Thyroid gland (tissue), 4 donors: ENCODE results near the gene COQ8A. TPM values are rescaled to one million over a fixed set of nuclear protein-coding genes. Genes with fewer than 3 reads are reported as not detected.
"Not testable (repeated sequence)": the region's sequence is repeated elsewhere in the genome, so short reads cannot be mapped to it uniquely, and the experiment has no call there.

ENCODE experiments used
- DNase-seq, 2 donors: peaks; one replicate each; pipeline ENCODE4 v3.0.0-alpha.2; 2019
- H3K27ac ChIP-seq, 3 donors: fragments of 200-600 bp; sonication (generic); 1 replicate in 2 of 3; 2 replicates in 1 of 3; pipeline ENCODE4 v1.5.1; 2016 to 2019; ENCODE audit warnings: mild to moderate bottlenecking in 1 of 3, moderate library complexity in 1 of 3
- H3K27me3 ChIP-seq: fragments of 200-600 bp; sonication (generic); one replicate; pipeline ENCODE4 v1.5.1; 2019
- H3K36me3 ChIP-seq, 2 donors: fragments of 200-600 bp; sonication (generic); one replicate each; pipeline ENCODE4 v1.5.1; 2016 to 2019
- H3K4me1 ChIP-seq, 2 donors: fragments of 200-600 bp; sonication (generic); one replicate each; pipeline ENCODE4 v1.5.1; 2017 to 2019
- H3K4me3 ChIP-seq, 3 donors: fragments of 200-600 bp; sonication (generic); replicated peaks in 1 of 3; 1 replicate in 2 of 3; 2 replicates in 1 of 3; pipeline ENCODE4 v1.5.1; 2016; ENCODE audit warnings: mild to moderate bottlenecking in 1 of 3
- H3K9me3 ChIP-seq: fragments of 200-600 bp; sonication (generic); one replicate; pipeline ENCODE4 v1.5.1; 2017
- POLR2A ChIP-seq, 2 donors: fragments of 450-650 bp; IDR thresholded peaks; one replicate each; pipeline ENCODE4 v1.6.1; 2017; ENCODE audit warnings: antibody characterized with exemption in 2 of 2, mild to moderate bottlenecking in 2 of 2, moderate library complexity in 1 of 2
- WGBS, 2 donors: methylation state at CpG; one replicate each; pipeline ENCODE4 v1.1.5; 2017; 5-methylcytosine and 5-hydroxymethylcytosine counted together
- intact Hi-C: fragments of 100-400 bp; cut with DNase I; formaldehyde crosslinking; loops from one replicate; pipeline ENCODE4 v1.15.1; 2023
- total RNA-seq, 4 donors: library from RNA; depleted of rRNA; stranded (reverse); fragments of >200 nt; gene quantifications; one replicate each; pipeline ENCODE4 v1.2.3, GENCODE V29; 2016
- TF ChIP-seq, protein P1 (sequence below), 6 experiments: fragments of 200-600 bp in 3 of 6; fragments of 450-650 bp in 3 of 6; sonication (generic) in 3 of 6; IDR thresholded peaks; one replicate each; pipeline ENCODE4 v1.5.1; 2016 to 2019; ENCODE audit warnings: antibody characterized with exemption in 6 of 6, mild to moderate bottlenecking in 2 of 6, inconsistent platforms in 1 of 6, moderate library complexity in 1 of 6

COQ8A gene
- total RNA-seq, 4 donors from 2014 or later, result 25.1 to 35.9 (median 30.1) TPM

- no peak for DNase-seq
- H3K27ac ChIP-seq, result no peak overlapping the region
- intact Hi-C loops, result no loop called here
These were observed 19.6 kb upstream of the COQ8A start for GRCh38 chr1:226920446-226920894.

DNA sequence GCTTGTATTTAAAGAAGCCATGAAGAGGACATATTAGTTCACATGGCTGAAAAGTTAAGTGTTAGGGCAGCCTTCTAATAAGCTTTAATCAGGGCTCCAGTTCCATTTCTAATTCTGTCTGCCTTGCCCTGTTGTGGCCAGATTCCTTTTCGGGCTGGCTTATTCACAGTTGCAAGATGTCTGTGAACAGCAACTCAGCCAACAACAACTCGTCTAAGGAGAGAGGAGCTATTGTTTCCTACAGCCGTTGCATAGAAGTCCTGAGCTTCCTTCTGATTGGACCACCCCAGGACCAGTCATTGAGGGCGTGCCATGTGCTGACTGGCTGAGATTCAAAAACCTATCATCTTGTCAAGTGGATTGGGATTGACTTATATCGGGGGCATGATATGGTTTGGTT, 18.6 kb upstream of the COQ8A start:
- H3K36me3 ChIP-seq, result no peaks in the 10 kb centered on the region
- TF ChIP-seq, protein P1, sequence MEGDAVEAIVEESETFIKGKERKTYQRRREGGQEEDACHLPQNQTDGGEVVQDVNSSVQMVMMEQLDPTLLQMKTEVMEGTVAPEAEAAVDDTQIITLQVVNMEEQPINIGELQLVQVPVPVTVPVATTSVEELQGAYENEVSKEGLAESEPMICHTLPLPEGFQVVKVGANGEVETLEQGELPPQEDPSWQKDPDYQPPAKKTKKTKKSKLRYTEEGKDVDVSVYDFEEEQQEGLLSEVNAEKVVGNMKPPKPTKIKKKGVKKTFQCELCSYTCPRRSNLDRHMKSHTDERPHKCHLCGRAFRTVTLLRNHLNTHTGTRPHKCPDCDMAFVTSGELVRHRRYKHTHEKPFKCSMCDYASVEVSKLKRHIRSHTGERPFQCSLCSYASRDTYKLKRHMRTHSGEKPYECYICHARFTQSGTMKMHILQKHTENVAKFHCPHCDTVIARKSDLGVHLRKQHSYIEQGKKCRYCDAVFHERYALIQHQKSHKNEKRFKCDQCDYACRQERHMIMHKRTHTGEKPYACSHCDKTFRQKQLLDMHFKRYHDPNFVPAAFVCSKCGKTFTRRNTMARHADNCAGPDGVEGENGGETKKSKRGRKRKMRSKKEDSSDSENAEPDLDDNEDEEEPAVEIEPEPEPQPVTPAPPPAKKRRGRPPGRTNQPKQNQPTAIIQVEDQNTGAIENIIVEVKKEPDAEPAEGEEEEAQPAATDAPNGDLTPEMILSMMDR (IDR thresholded peaks at IDR 0.05), result no peak
- no peak for TF ChIP-seq POLR2A (IDR thresholded peaks at IDR 0.05)

More at GRCh38 chr1:226920446-226920894, 19.6 kb upstream of the COQ8A start:
- no peaks in the 10 kb centered on the region for H3K4me1 ChIP-seq
- TF ChIP-seq, protein P1 (IDR thresholded peaks at IDR 0.05), result no peak
- TF ChIP-seq POLR2A (IDR thresholded peaks at IDR 0.05), result no peak
- H3K27me3 ChIP-seq, result no peaks in the 10 kb centered on the region
- H3K36me3 ChIP-seq, result no peaks in the 10 kb centered on the region
- WGBS, 2 donors, result 59 to 91% methylated on average over 2 of the region's 2 CpGs
- no peaks in the 10 kb centered on the region for H3K9me3 ChIP-seq
- H3K4me3 ChIP-seq, result no peak overlapping the region

GRCh38 chr1:226929260-226930111, 10.6 kb upstream of the COQ8A start:
- H3K27me3 ChIP-seq, H3K4me3 ChIP-seq, H3K36me3 ChIP-seq, H3K27ac ChIP-seq, H3K9me3 ChIP-seq, DNase-seq, H3K4me1 ChIP-seq, intact Hi-C loops: not testable (repeated sequence)
- 83 to 95% methylated on average over 5 of the region's 5 CpGs for WGBS, 2 donors

More for the DNA sequence above, 18.6 kb upstream of the COQ8A start:
- Histone ChIP-seq H3K4me3 (no peak overlapping the region), H3K4me1 (no peaks in the 10 kb centered on the region), H3K9me3 (no peaks in the 10 kb centered on the region), H3K27me3 (no peaks in the 10 kb centered on the region), H3K27ac (no peak overlapping the region)
- DNase-seq, result no peak
- WGBS, 2 donors, result 88 to 100% methylated on average over 4 to 5 of the region's 5 CpGs
- intact Hi-C loops, result no loop called here

- intact Hi-C loops, result loop anchor here (5.0 kb wide), 1 partner anchor 57 kb away; no protein-coding TSS in a partner anchor
- Histone ChIP-seq H3K4me1 (peaks cover 5 to 7% of the 10 kb centered on the region in 2 donors), H3K36me3 (no peaks in the 10 kb centered on the region), H3K27me3 (no peaks in the 10 kb centered on the region), H3K4me3 (no peak overlapping the region), H3K9me3 (no peaks in the 10 kb centered on the region), H3K27ac (no peak overlapping the region)
- DNase-seq, result no peak
- WGBS, 2 donors, result 67 to 93% methylated on average over 3 of the region's 3 CpGs
- TF ChIP-seq, protein P1 (IDR thresholded peaks at IDR 0.05), result no peak
- no peak for TF ChIP-seq POLR2A (IDR thresholded peaks at IDR 0.05)
These were observed 5.4 kb upstream of the COQ8A start for GRCh38 chr1:226934483-226935237.

DNA sequence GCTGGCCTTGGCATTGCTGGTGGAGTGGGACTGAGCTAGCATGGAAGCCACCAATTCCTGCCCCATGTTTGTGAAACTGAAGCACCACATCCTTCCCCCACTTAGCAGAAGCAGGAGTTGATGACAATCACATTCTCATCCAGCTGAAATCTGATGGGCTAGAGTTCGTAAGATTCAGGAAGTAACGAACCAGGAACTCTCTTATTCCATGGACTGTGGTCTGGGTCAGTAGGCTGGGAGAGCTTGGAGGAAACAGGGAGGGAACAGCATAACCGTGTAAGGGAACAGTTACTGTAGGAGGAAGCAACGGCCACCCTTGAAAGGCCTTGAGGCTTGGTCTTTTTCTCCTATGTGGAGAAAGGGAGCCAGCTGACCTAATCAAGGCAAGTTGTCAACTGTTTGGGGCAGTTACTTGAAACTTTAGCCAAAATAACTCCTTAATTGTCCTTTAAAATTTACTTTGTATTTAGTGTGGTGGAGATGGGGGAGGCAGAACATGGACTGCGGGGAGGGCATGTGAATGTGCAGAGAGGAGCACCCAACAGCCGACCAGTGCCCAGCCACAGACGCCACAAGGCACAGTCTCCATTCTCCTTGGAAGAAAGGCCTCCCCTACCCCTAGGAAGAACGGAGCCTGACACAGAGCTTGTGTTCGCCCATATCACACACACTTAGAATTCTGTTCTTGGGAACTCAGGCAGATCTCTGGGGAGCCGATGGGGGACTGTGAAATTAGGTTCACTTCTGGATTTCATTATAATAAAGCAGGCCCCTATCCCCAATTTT, 2.0 kb upstream of the COQ8A start:
- no peak overlapping the region for H3K4me3 ChIP-seq
- H3K9me3 ChIP-seq, result no peaks in the 10 kb centered on the region
- TF ChIP-seq, protein P1 (IDR thresholded peaks at IDR 0.05), result no peak
- TF ChIP-seq POLR2A (IDR thresholded peaks at IDR 0.05), result no peak
- WGBS, 2 donors, result 92% methylated on average over 10 of the region's 10 CpGs
- no peaks in the 10 kb centered on the region for H3K27me3 ChIP-seq
- DNase-seq, result no peak
- H3K27ac ChIP-seq, result peak overlapping the region; percentile 95 to 98 (median 96)
- no peaks in the 10 kb centered on the region for H3K36me3 ChIP-seq
- H3K4me1 ChIP-seq, result peaks cover 13 to 25% of the 10 kb centered on the region in 2 donors
- intact Hi-C loops, result loop anchor here (5.0 kb wide), 1 partner anchor 61 kb away; no protein-coding TSS in a partner anchor
